Measurements from ENCODE around the gene PRR9.

PRR9 gene

DNA sequence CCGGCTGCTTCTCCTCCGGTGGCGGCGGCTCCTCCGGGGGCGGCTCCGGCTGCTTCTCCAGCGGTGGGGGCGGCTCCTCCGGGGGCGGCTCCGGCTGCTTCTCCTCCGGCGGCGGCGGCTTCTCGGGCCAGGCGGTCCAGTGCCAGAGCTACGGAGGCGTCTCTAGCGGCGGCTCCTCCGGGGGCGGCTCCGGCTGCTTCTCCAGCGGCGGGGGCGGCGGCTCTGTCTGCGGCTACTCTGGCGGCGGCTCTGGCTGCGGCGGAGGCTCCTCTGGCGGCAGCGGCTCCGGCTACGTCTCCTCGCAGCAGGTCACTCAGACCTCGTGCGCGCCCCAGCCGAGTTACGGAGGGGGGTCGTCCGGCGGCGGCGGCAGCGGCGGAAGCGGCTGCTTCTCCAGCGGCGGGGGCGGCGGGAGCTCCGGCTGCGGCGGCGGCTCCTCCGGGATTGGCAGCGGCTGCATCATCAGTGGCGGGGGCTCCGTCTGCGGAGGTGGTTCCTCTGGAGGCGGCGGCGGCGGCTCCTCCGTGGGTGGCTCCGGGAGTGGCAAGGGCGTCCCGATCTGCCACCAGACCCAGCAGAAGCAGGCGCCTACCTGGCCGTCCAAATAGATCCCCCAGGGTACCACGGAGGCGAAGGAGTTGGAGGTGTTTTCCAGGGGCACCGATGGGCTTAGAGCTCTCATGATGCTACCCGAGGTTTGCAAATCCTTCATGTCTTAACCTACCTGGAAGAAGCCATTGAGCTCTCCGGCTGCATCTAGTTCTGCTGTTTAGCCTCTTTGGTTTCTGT, 44.1 kb downstream of the PRR9 start:
- H3K4me3 ChIP-seq (replicated peaks in 1 of 2; ENCODE audit: low read depth in 2 of 2, low read length in 2 of 2), result peak overlapping the region; percentile 16 to 19
- DNase-seq (ENCODE audit: low read depth in 2 of 2), result peak in 1 of 2 donors; percentile 21
- TF ChIP-seq, protein P1, sequence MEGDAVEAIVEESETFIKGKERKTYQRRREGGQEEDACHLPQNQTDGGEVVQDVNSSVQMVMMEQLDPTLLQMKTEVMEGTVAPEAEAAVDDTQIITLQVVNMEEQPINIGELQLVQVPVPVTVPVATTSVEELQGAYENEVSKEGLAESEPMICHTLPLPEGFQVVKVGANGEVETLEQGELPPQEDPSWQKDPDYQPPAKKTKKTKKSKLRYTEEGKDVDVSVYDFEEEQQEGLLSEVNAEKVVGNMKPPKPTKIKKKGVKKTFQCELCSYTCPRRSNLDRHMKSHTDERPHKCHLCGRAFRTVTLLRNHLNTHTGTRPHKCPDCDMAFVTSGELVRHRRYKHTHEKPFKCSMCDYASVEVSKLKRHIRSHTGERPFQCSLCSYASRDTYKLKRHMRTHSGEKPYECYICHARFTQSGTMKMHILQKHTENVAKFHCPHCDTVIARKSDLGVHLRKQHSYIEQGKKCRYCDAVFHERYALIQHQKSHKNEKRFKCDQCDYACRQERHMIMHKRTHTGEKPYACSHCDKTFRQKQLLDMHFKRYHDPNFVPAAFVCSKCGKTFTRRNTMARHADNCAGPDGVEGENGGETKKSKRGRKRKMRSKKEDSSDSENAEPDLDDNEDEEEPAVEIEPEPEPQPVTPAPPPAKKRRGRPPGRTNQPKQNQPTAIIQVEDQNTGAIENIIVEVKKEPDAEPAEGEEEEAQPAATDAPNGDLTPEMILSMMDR (IDR thresholded peaks at IDR 0.05; ENCODE audit: low read depth, low read length), result no peak

- no peak for DNase-seq (ENCODE audit: low read depth in 2 of 2)
- H3K4me3 ChIP-seq (replicated peaks in 1 of 2; ENCODE audit: low read depth in 2 of 2, low read length in 2 of 2), result no peak overlapping the region
- TF ChIP-seq, protein P1 (IDR thresholded peaks at IDR 0.05; ENCODE audit: low read depth, low read length), result no peak
Measured at GRCh38 chr1:153262070-153262366, 44.6 kb downstream of the PRR9 start.

DNA sequence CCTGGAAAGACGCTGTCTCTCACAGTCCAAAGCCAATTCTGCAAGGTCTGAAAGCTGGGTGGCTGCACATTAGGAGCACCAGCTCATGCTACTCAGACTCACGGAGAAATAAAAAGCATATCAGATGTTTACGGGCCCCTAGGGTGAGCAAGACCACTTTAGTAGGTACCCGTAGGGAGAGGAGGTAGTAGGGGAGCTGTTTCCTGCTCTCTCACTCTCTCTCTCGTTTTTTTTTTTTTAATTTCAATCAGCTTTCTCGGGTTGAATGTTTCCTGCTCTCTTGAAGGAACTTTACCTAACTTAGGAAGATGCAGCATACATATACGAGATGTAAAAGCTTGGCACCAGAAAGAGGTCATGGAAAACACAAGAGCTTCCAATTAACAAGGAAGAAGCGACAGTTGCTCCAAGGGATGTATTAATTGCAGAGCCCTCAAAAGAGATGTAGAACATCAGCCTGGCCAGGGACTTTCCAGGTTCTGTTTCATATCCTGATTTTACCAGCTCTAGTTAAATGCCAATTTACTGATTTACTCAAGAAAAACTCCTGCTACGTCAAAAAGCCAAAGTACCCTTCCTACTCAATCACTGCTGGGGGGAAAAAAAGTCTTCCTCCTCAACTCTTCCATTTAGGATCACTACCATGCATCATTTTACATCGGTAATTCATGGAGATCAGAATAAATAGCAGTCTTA, 45.2 kb downstream of the PRR9 start:
- no peak overlapping the region for H3K4me3 ChIP-seq (replicated peaks in 1 of 2; ENCODE audit: low read depth in 2 of 2, low read length in 2 of 2)
- TF ChIP-seq, protein P1 (IDR thresholded peaks at IDR 0.05; ENCODE audit: low read depth, low read length), result no peak
- no peak for DNase-seq (ENCODE audit: low read depth in 2 of 2)

- no peak overlapping the region for H3K4me3 ChIP-seq (replicated peaks in 1 of 2; ENCODE audit: low read depth in 2 of 2, low read length in 2 of 2)
- DNase-seq (ENCODE audit: low read depth in 2 of 2), result no peak
- TF ChIP-seq, protein P1 (IDR thresholded peaks at IDR 0.05; ENCODE audit: low read depth, low read length), result no peak
Measured at GRCh38 chr1:153265457-153265856, 48.1 kb downstream of the PRR9 start.

Data from cardiac fibroblast (primary cell).